ENCODE results near the gene NEK10.

- TF ChIP-seq ZNF205 (CRISPR knock-in tag; IDR thresholded peaks at IDR 0.05) = no peak
- TF ChIP-seq SP2 (CRISPR knock-in tag; IDR thresholded peaks at IDR 0.05) = no peak
- TF ChIP-seq CTCF (CRISPR knock-in tag; IDR thresholded peaks at IDR 0.05) = no peak
- no peak for TF ChIP-seq ZNF580 (CRISPR knock-in tag; IDR thresholded peaks at IDR 0.05; ENCODE audit: borderline replicate concordance, low read depth)
- TF ChIP-seq ZSCAN30 (CRISPR knock-in tag; IDR thresholded peaks at IDR 0.05) = no peak
- no peak for TF ChIP-seq ZBTB40 (IDR thresholded peaks at IDR 0.05)
- TF ChIP-seq ZBTB40 (CRISPR knock-in tag; IDR thresholded peaks at IDR 0.05) = no peak
- TF ChIP-seq ZIK1 (CRISPR knock-in tag; IDR thresholded peaks at IDR 0.05; ENCODE audit: borderline replicate concordance, low read depth) = no peak
- no peak for TF ChIP-seq GTF2F1 (IDR thresholded peaks at IDR 0.05; ENCODE audit: low read length)
Measured at GRCh38 chr3:27281671-27282150, 87.5 kb downstream of the NEK10 start.

Measured in HepG2 (cell line).